Renal cortex interstitium (tissue), 11 donors: ENCODE data around the gene GPC6. TPM values are rescaled to one million over a fixed set of nuclear protein-coding genes. Genes with fewer than 3 reads are reported as not detected.

Experiments
- DNase-seq, 11 donors: peaks; one replicate each; pipeline ENCODE4 v3.0.0-alpha.2; 2013; ENCODE audit warnings: low read depth in 9 of 11, low spot score in 4 of 11; ENCODE audit errors: extremely low read depth in 1 of 11
- polyA plus RNA-seq, 3 donors: library from polyadenylated mRNA; unstranded; fragments of 120-200 nt; gene quantifications; one replicate each; pipeline ENCODE4 v1.2.1, GENCODE V29; 2013; ENCODE audit not compliant: insufficient read length in 3 of 3

The GPC6 gene
- polyA plus RNA-seq, 3 donors: 54.1 to 67.2 (median 57.5) TPM

GRCh38 chr13:94366677-94367076, 1140.1 kb downstream of the GPC6 start:
- DNase-seq: no peak

DNA sequence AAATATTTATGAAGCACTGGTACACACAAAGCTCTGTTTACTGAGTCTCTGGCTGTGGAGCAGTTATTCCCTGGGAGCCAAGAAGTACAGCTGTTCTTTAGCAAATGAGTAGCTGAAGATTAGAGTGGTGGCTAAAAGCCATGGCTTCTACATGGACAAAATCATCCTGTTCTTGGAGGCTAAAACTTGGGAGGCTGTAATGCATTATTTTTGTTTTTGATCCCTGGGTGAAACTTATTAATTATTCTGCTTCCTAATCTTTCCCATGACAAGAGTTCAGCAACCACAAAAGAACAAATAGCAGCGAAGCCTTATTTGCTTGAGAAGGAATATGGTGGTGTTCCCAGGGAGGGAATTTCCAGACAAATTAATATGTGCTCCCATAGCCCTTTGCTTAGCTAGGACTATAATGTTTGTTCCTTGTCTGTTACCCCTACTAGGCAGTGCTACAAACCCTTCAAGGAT, 1143.4 kb downstream of the GPC6 start:
- peak; percentile 39 to 84 (median 65) for DNase-seq

DNA sequence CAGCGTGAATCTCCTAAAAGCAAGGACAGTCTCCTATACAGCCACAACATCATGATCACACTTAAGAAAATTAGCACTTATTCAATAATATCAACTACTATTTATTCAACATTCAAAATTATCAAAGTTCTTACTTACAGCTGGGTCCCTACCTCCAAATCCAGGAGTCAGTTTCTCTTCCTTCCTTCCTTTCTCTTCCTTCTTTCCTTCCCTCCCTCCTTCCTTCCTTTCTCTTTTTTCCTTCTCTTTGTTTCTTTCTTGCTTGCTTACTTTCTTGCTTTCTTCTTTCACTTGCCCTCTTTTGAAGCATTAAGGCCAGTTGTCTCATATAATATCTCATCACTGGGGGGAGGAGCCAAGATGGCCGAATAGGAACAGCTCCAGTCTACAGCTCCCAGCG, 1145.2 kb downstream of the GPC6 start:
- DNase-seq: no peak

GRCh38 chr13:94382517-94382916, 1155.9 kb downstream of the GPC6 start:
- no peak for DNase-seq

GRCh38 chr13:94382960-94383359, 1156.4 kb downstream of the GPC6 start:
- DNase-seq: no peak

- DNase-seq: no peak
Measured at GRCh38 chr13:94384231-94384905, 1157.8 kb downstream of the GPC6 start.

GRCh38 chr13:94387047-94387446, 1160.4 kb downstream of the GPC6 start:
- no peak for DNase-seq

GRCh38 chr13:94389604-94390351, 1163.2 kb downstream of the GPC6 start:
- DNase-seq: peak in 3 of 11 donors; percentile 6 to 11 (median 9)

GRCh38 chr13:94390881-94391280, 1164.3 kb downstream of the GPC6 start:
- DNase-seq: no peak

GRCh38 chr13:94394723-94395122, 1168.1 kb downstream of the GPC6 start:
- no peak for DNase-seq

- DNase-seq: no peak
Measured at GRCh38 chr13:94395860-94396259, 1169.3 kb downstream of the GPC6 start.

GRCh38 chr13:94399812-94400211, 1173.2 kb downstream of the GPC6 start:
- DNase-seq: no peak

DNA sequence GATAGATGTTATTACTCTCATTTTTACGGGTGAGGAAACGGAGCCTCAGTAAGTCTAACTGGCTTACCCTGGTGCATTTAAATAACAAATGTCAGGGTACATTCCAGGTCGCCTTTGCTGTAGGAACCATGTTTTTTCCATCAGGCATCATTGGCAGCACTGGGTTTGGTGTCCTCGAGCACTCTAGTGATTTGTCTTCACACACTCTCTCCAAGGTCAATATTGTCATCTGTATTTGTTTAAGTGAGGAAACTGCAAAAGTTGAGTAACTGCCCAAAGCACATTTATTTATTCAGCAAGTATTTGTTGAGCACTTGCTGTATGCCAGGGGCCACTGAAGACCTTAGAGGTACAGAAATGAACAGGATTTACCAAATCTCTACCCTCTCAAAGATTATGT, 1174.3 kb downstream of the GPC6 start:
- DNase-seq: no peak

DNA sequence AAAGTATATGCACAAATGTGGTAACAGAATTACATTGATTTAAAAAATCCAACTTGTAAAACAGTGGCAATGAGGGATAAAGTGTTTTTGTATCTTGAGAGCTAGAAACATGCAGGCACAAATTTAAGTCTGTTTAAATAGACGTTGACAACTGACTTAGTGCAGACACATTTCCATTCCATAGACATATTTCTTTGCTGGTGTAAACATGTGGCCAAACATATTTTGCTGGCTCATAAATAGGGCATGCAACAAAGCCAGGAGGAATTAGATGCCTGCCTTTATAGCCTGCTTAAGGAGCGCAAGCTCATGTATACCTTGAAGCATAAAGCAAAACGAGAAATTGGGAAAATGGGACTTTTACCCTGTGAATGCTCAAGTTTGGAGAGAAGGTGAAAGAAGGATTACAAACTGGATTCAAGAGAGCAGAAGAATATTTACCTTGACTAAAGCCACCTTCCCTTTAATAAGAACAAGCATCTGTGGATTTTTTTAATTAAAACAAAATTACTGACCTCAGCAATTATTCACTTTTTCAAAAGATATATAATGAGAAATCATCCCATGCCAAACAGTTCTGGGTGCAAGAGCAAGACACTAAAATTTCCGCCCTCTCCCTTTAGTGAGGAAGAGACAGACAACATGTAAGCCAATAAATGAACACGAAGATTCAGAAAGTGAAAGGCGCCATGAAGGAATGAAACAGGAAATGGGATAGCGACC, 1181.9 kb downstream of the GPC6 start:
- DNase-seq: no peak

- no peak for DNase-seq
Measured at GRCh38 chr13:94411747-94412146, 1185.1 kb downstream of the GPC6 start.

DNA sequence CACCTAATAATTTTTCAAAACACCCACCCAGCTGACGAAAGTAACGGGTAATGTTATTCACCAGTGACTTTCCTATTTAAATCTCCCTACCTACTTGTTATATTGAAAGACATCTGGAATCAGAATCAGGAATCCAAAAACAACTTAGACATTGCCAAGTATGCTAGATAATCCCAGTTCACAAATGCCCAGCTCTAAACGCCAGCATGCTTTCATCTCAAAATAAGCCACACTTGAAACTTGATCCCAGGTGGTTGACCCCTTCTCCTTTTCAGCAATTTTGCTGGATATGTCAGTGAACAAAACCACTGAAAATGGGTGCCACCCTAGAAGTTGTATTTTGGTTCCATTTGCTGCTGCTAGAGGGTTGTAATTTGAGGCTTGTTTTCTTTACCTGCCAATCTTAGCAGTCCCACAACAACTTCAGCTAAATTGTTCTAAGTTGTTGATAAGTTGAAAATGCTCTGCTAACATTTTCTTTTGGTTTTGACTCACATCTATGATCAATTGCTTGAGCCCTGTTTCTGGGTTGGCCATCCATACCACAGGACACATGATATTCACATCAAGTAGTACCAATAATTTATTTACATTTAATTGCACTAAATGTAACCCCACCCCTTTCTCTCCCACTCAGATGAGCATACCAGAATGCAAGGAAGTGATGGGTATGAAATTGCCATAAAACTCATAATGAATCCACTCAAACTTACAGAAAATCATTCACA, 1186.4 kb downstream of the GPC6 start:
- DNase-seq: no peak

- no peak for DNase-seq
Measured at GRCh38 chr13:94413598-94413944, 1187.0 kb downstream of the GPC6 start.

GRCh38 chr13:94414141-94414540, 1187.5 kb downstream of the GPC6 start:
- no peak for DNase-seq

GRCh38 chr13:94414708-94415107, 1188.1 kb downstream of the GPC6 start:
- DNase-seq: no peak
